Adrenal gland (tissue), 12 donors: ENCODE results near the gene FAM20C. TPM values are rescaled to one million over a fixed set of nuclear protein-coding genes. Genes with fewer than 3 reads are reported as not detected.
A peak's percentile ranks its signal among the peaks of the same experiment; 100 is the strongest.

Experiments
- DNase-seq, 7 donors: peaks; one replicate each; pipeline ENCODE4 v3.0.0-alpha.2; 2019 to 2020
- H3K27ac ChIP-seq, 5 donors: fragments of 200-600 bp; sonication (generic) in 4 of 5; 1 replicate in 3 of 5; 2 replicates in 2 of 5; pipeline versions ENCODE4 v1.5.1 to v1.8.0; 2016 to 2020; ENCODE audit warnings: mild to moderate bottlenecking in 1 of 5
- H3K27me3 ChIP-seq: fragments of 200-600 bp; 2 replicates; pipeline ENCODE4 v1.8.0; 2021
- H3K36me3 ChIP-seq, 2 donors: fragments of 200-600 bp; replicated peaks in 1 of 2; 1 replicate in 1 of 2; 2 replicates in 1 of 2; pipeline versions ENCODE4 v1.5.1 to v1.8.0; 2018 to 2022
- H3K4me1 ChIP-seq, 2 donors: fragments of 200-600 bp; replicated peaks in 1 of 2; 1 replicate in 1 of 2; 2 replicates in 1 of 2; pipeline versions ENCODE4 v1.5.1 to v1.8.0; 2018 to 2021
- H3K4me3 ChIP-seq, 4 donors: fragments of 200-600 bp; sonication (generic) in 3 of 4; one replicate each; pipeline ENCODE4 v1.5.1; 2016 to 2018
- H3K9me3 ChIP-seq, 3 donors: fragments of 200-600 bp; sonication (generic) in 1 of 3; replicated peaks in 1 of 3; 1 replicate in 2 of 3; 2 replicates in 1 of 3; pipeline versions ENCODE4 v1.5.1 to v1.8.0; 2016 to 2021
- POLR2A ChIP-seq, 2 donors: fragments of 450-650 bp; IDR thresholded peaks; one replicate each; pipeline ENCODE4 v1.6.1; 2017; ENCODE audit warnings: antibody characterized with exemption in 2 of 2, mild to moderate bottlenecking in 2 of 2, moderate library complexity in 1 of 2
- WGBS, 4 donors: extraction: QIAGEN DNeasy Blood & Tissue Kit in 2 of 4; methylation state at CpG; one replicate each; pipeline versions ENCODE4 v1.1.5 to v1.1.7; 2013 to 2017; 5-methylcytosine and 5-hydroxymethylcytosine counted together
- intact Hi-C, 2 donors: fragments of 100-400 bp; cut with DNase I; formaldehyde crosslinking; loops; one replicate each; pipeline versions ENCODE4 v1.14.1 to v1.15.0; 2022 to 2023
- polyA plus RNA-seq, 3 donors: library from polyadenylated mRNA; stranded (reverse); fragments of 200-250 nt in 2 of 3; fragments of 350-450 nt in 1 of 3; fragmentation: Illumina TruSeq in 1 of 3; extraction: RNeasy Lipid Tissue Mini Kit (QIAGEN cat#74804) in 1 of 3; gene quantifications; one replicate each; pipeline ENCODE4 v1.2.3, GENCODE V29; 2013 to 2014
- total RNA-seq, 9 donors: library from RNA; depleted of rRNA in 4 of 9; stranded (reverse); fragments of >200 nt in 4 of 9; fragments of 120-200 nt in 1 of 9; fragmentation: NEBNext Ultra II Directional in 1 of 9; extraction: Animal tissue kit (Norgen Biotek cat#: 25700) in 1 of 9; gene quantifications; one replicate each; pipeline versions ENCODE4 v1.1.0 to v1.2.4, GENCODE V29; 2013 to 2023
- TF ChIP-seq, protein P1 (sequence below), 6 experiments: fragments of 450-650 bp in 4 of 6; fragments of 200-600 bp in 2 of 6; sonication (generic) in 1 of 6; IDR thresholded peaks; 1 replicate in 5 of 6; 2 replicates in 1 of 6; pipeline versions ENCODE4 v1.5.1 to v1.8.0; 2016 to 2021; ENCODE audit warnings: antibody characterized with exemption in 6 of 6, mild to moderate bottlenecking in 2 of 6, moderate library complexity in 1 of 6
- donor health status: healthy with polysubstance abuse.
- donor health status: Bipolar disorder and iron deficiency.
- donor health status: DM: yes; HTN: yes; CAD: no.
- donor health status: DM: no; HTN: no; CAD: no.
- donor health status: DM: no; HTN: no; CAD: no.
- donor health status: DM: yes; HTN: yes; CAD: no.

FAM20C gene
- total and polyA plus RNA-seq, 12 donors, result 2.8 to 57.9 (median 36.0) TPM

- DNase-seq, result no peak
- no peaks in the 10 kb centered on the region for H3K9me3 ChIP-seq
- no peaks in the 10 kb centered on the region for H3K4me1 ChIP-seq
- no peak for TF ChIP-seq POLR2A (IDR thresholded peaks at IDR 0.05)
- TF ChIP-seq, protein P1, sequence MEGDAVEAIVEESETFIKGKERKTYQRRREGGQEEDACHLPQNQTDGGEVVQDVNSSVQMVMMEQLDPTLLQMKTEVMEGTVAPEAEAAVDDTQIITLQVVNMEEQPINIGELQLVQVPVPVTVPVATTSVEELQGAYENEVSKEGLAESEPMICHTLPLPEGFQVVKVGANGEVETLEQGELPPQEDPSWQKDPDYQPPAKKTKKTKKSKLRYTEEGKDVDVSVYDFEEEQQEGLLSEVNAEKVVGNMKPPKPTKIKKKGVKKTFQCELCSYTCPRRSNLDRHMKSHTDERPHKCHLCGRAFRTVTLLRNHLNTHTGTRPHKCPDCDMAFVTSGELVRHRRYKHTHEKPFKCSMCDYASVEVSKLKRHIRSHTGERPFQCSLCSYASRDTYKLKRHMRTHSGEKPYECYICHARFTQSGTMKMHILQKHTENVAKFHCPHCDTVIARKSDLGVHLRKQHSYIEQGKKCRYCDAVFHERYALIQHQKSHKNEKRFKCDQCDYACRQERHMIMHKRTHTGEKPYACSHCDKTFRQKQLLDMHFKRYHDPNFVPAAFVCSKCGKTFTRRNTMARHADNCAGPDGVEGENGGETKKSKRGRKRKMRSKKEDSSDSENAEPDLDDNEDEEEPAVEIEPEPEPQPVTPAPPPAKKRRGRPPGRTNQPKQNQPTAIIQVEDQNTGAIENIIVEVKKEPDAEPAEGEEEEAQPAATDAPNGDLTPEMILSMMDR (IDR thresholded peaks at IDR 0.05), result no peak
- peaks cover 0 to 18% of the 10 kb centered on the region in 2 donors for H3K36me3 ChIP-seq
- 82 to 96% (median 93%) methylated on average over 26 to 27 of the region's 27 CpGs for WGBS, 4 donors
- no peak overlapping the region for H3K4me3 ChIP-seq
- H3K27me3 ChIP-seq, result no peaks in the 10 kb centered on the region
- intact Hi-C loops, result no loop called here
- H3K27ac ChIP-seq, result no peak overlapping the region
Measured at GRCh38 chr7:213324-213993, 21.1 kb downstream of the FAM20C start.

DNA sequence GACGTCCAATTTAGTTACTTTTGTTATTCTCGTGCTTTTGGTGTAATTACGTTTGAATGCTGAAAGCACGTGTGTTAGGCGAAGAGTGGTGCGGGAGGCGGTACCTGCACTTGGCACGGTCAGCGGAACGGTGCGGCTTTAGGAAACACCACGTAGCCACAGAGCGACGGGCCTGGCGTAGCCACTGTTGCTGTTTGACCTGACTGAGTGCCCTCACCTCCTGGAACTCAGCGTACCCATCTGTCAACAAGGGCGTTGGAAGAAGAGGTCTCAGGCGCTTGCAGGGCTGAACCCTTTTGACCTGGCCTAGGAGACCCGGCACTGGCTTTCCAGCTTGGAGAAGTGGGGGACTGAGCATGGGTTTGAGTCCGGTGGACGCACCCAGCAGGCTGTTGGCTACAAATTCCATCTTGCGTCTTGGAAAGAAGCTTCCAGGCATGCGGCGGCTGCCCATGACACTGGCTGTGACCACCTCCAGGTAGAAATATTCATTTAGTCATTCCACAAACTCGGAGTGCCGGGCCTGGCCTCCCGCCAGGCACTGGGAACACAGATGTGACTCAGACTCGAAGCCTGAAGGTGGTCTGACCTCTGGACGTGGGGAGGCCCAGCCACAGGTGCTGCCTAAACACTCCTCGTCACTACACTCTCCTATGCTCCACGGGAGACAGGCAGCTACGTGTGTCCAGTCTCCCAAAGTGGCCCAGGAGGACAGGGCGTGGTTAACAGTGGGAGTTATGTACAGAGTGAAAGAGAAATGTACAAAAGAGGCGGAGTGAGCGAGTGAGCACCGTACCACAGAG lies 22.2 kb downstream of the FAM20C start:
- H3K36me3 ChIP-seq, result peaks cover 0 to 15% of the 10 kb centered on the region in 2 donors
- H3K9me3 ChIP-seq, result no peaks in the 10 kb centered on the region
- no peaks in the 10 kb centered on the region for H3K27me3 ChIP-seq
- WGBS, 4 donors, result 79 to 83% (median 81%) methylated on average over 30 to 36 of the region's 36 CpGs
- no peak overlapping the region for H3K27ac ChIP-seq
- no peak for DNase-seq
- intact Hi-C loops, result no loop called here
- peaks cover 0 to 8% of the 10 kb centered on the region in 2 donors for H3K4me1 ChIP-seq
- no peak overlapping the region for H3K4me3 ChIP-seq
- no peak for TF ChIP-seq POLR2A (IDR thresholded peaks at IDR 0.05)
- TF ChIP-seq, protein P1 (IDR thresholded peaks at IDR 0.05), result no peak

DNA sequence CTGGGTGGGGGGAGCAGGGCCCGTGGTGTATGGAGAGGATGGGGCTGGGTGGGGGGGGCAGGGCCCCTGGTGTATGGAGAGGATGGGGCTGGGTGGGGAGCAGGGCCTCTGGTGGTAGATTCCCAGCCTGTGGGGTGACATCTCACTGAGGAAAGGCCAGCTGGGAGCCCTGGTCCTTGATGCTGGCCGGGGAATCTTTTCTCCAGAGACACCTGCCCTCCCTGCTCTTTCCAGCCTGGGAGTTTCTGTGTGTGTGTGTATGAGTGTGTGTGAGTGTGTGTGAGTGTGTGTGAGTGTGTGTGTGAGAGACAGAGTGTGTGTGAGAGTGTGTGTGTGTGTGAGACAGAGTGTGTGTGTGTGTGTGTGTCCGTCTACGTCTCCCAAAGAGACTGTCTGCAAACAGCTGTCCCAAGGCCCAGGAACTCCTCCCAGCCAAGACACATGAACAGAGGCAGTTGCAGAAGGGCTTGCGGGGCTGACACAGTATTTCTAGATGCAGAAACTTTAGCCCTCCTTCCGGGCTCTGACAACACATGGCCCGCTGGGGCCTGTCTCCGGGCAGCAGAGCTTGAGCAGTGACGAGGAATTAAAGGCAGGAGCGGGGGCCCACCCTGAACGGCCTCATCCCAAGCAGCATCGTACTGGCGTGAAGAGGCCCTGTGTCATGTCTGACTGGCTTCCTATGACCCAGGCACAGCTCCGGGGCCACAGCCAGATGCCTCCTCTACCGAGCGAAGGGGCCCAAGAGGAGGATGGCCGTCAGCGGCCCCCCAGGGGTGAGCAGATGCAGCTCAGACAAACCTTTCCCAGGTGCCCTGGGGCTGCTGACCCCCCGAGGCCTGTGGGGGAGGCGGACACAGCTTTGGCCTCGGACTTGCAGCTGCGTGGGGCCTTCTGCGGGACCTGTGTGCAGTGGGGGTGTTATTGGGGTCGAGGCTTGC lies 24.3 kb downstream of the FAM20C start:
- H3K27me3 ChIP-seq, result no peaks in the 10 kb centered on the region
- peaks cover 0 to 12% of the 10 kb centered on the region in 2 donors for H3K36me3 ChIP-seq
- no peak overlapping the region for H3K4me3 ChIP-seq
- peaks cover 0 to 12% of the 10 kb centered on the region in 2 donors for H3K4me1 ChIP-seq
- intact Hi-C loops, result no loop called here
- peak overlapping the region in 1 of 5 donors; percentile 52 for H3K27ac ChIP-seq
- H3K9me3 ChIP-seq, result no peaks in the 10 kb centered on the region
- WGBS, 4 donors, result 64 to 79% (median 72%) methylated on average over 16 to 23 of the region's 24 CpGs
- TF ChIP-seq, protein P1 (IDR thresholded peaks at IDR 0.05), result no peak
- TF ChIP-seq POLR2A (IDR thresholded peaks at IDR 0.05), result no peak
- DNase-seq, result no peak

- peaks cover 0 to 12% of the 10 kb centered on the region in 2 donors for H3K36me3 ChIP-seq
- DNase-seq, result no peak
- TF ChIP-seq, protein P1 (IDR thresholded peaks at IDR 0.05), result no peak
- TF ChIP-seq POLR2A (IDR thresholded peaks at IDR 0.05), result no peak
- H3K27ac ChIP-seq, result no peak overlapping the region
- 91 to 93% (median 92%) methylated on average over 16 to 21 of the region's 21 CpGs for WGBS, 4 donors
- no peaks in the 10 kb centered on the region for H3K9me3 ChIP-seq
- no peak overlapping the region for H3K4me3 ChIP-seq
- intact Hi-C loops, result no loop called here
- H3K4me1 ChIP-seq, result peaks cover 0 to 12% of the 10 kb centered on the region in 2 donors
- H3K27me3 ChIP-seq, result no peaks in the 10 kb centered on the region
Measured at GRCh38 chr7:217781-218180, 25.4 kb downstream of the FAM20C start.
